Epithelial cell of esophagus (primary cell): ENCODE data around the gene MTA3.
"Not testable (repeated sequence)": the region's sequence is repeated elsewhere in the genome, so short reads cannot be mapped to it uniquely, and the experiment has no call there.

Experiments used
- DNase-seq: peaks from one replicate; pipeline ENCODE4 v3.0.0; 2010; ENCODE audit warnings: low read depth
- H3K4me3 ChIP-seq: 2 replicates; pipeline ENCODE4 v1.5.1; 2011; ENCODE audit warnings: mild to moderate bottlenecking, low read length, control low read depth
- TF ChIP-seq, protein P1 (sequence below): IDR thresholded peaks from 2 replicates; pipeline ENCODE4 v1.5.1; 2011; ENCODE audit warnings: low read depth, mild to moderate bottlenecking, low read length, control low read depth, inconsistent platforms; ENCODE audit not compliant: insufficient read depth; ENCODE audit errors: missing control alignments

The MTA3 gene

GRCh38 chr2:42588121-42588520 lies 19.7 kb downstream of the MTA3 start:
- TF ChIP-seq, protein P1, sequence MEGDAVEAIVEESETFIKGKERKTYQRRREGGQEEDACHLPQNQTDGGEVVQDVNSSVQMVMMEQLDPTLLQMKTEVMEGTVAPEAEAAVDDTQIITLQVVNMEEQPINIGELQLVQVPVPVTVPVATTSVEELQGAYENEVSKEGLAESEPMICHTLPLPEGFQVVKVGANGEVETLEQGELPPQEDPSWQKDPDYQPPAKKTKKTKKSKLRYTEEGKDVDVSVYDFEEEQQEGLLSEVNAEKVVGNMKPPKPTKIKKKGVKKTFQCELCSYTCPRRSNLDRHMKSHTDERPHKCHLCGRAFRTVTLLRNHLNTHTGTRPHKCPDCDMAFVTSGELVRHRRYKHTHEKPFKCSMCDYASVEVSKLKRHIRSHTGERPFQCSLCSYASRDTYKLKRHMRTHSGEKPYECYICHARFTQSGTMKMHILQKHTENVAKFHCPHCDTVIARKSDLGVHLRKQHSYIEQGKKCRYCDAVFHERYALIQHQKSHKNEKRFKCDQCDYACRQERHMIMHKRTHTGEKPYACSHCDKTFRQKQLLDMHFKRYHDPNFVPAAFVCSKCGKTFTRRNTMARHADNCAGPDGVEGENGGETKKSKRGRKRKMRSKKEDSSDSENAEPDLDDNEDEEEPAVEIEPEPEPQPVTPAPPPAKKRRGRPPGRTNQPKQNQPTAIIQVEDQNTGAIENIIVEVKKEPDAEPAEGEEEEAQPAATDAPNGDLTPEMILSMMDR, result no peak
- no peak for DNase-seq
- H3K4me3 ChIP-seq, result no peak overlapping the region

GRCh38 chr2:42590176-42590575 lies 21.7 kb downstream of the MTA3 start:
- no peak for DNase-seq
- TF ChIP-seq, protein P1, result no peak
- no peak overlapping the region for H3K4me3 ChIP-seq

DNA sequence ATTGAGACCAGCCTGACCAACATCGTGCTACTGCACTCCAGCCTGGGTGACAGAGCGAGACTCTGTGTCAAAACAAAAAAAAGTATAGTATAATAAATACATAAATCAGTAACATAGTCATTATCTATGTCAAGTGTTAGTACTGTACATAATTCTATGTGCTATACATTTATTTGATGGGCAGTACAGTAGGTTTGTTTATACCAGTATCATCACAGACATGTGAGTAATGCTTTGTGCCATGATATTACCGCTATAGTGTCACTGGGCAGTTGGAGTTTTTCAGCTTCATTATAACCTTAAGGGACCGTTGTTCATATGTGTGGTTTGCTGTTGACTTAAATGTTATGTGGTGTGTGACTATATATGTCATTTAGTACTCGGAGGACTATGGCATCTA lies 24.9 kb downstream of the MTA3 start:
- TF ChIP-seq, protein P1, result no peak
- DNase-seq, result no peak
- H3K4me3 ChIP-seq, result no peak overlapping the region

DNA sequence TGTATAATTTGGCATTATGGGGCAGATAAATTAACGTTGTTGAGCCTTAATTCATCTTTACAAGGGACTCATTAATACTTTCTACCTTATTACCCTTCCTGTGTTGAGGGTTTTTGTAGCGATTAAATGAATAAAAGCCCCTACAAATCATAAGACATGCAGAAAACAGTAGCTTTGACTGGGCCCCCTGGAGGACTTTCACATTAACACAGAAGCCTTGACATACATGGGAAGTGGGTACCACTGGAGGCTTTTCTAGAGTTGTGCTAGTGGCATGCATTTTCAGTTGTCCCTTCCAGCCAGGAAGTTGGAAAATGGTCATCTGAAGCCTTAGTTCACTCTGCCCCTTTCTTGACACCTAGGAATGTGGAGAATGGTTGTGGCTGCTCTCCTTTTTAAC lies 30.2 kb downstream of the MTA3 start:
- DNase-seq, result no peak
- TF ChIP-seq, protein P1, result no peak
- H3K4me3 ChIP-seq, result no peak overlapping the region

- no peak for DNase-seq
- TF ChIP-seq, protein P1, result no peak
Measured at GRCh38 chr2:42601076-42601475, 32.6 kb downstream of the MTA3 start.

DNA sequence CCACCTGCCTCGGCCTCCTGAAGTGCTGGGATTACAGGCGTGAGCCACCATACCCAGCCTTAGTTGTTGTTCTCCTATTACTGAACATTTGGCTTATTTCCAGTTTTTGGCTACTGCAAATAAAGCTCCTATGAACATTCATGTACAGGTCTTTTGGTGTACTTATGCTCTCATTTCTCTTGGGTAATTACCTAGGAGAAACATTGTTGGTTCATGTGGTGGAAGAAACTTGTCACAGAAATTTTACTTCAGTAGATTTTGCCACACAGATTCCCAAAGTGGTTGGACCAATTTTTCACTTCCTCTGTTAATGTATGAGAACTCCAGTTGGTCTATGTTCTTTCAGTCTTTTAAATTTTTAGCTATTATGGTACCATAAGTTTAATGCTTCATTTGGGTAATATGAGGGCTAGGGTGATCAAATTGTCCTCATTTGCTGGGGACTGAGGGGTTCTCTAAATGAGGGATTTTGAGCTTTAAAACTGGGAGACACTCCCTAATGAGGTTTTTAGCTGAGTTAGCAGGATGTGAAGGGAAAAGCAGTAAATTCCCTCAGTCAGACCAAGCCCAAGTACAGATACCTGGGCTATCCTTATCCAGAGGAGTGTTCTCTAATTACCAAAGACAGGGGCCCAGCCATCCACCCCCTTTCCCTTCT lies 33.9 kb downstream of the MTA3 start:
- TF ChIP-seq, protein P1, result no peak
- no peak for DNase-seq
- H3K4me3 ChIP-seq, result no peak overlapping the region

More at GRCh38 chr2:42601076-42601475, 32.6 kb downstream of the MTA3 start:
- H3K4me3 ChIP-seq, result no peak overlapping the region

DNA sequence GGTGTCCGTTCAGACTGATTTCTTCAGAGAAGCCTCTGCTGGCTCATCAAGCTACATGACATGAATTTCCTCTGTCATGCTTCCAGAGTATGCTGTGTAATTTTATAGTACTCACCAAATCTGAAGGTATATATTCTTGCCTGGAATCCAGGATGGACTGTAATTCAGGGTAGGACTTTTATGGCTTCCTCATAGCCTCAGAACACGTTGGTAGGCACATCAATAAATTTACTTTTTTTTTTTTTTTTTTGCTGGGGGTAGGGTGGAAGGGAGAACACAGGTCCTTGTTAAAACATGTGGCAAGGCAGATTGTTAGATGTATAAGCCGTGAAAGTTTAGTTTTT lies 34.4 kb downstream of the MTA3 start:
- TF ChIP-seq, protein P1, result no peak
- no peak for DNase-seq
- no peak overlapping the region for H3K4me3 ChIP-seq

GRCh38 chr2:42604341-42604867 lies 36.0 kb downstream of the MTA3 start:
- not testable (repeated sequence) for DNase-seq, H3K4me3 ChIP-seq

DNA sequence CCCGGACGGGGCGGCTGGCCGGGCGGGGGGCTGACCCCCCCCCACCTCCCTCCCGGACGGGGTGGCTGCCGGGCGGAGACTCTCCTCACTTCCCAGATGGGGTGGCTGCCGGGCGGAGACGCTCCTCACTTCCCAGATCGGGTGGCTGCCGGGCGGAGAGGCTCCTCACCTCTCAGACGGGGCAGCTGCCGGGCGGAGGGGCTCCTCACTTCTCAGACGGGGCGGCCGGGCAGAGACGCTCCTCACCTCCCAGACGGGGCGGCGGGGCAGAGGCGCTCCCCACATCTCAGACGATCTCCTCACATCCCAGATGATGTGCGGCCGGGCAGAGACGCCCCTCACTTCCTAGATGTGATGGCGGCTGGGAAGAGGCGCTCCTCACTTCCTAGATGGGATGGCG lies 37.7 kb downstream of the MTA3 start:
- not testable (repeated sequence) for DNase-seq, H3K4me3 ChIP-seq
